A549 (cell line): ENCODE data around the gene ZNF134. TPM values are rescaled to one million over a fixed set of nuclear protein-coding genes. Genes with fewer than 3 reads are reported as not detected.

Experiments
- ATAC-seq, 2 experiments: fragments of 200-7000 bp in 1 of 2; fragments of >200 bp in 1 of 2; cut with Nextera tagmentation in 1 of 2; cut with Tn5 transposase in 1 of 2; 3 replicates each; pipeline versions ENCODE4 v1.8.0 to v1.9.1; 2018 to 2020; ENCODE audit warnings: mild to moderate bottlenecking in 1 of 2, moderate library complexity in 1 of 2
- CTCF ChIA-PET: fragments of 300-600 bp; sonication (Branson Sonifier 250); formaldehyde crosslinking; extraction: SDS; loops from one replicate; lab custom pipeline; 2021; ENCODE audit warnings: antibody characterized with exemption, inconsistent platforms; lab: Yijun Ruan, JAX
- POLR2A ChIA-PET: fragments of 350-600 bp; formaldehyde crosslinking; extraction: SDS; loops from one replicate; lab custom pipeline; 2021; ENCODE audit warnings: antibody characterized with exemption, inconsistent platforms; lab: Yijun Ruan, JAX
- DNase-seq, 2 experiments: peaks; one replicate each; pipeline versions ENCODE4 v3.0.0 to v3.0.0-alpha.2; 2011 to 2016; ENCODE audit warnings: low read depth in 1 of 2, low spot score in 1 of 2
- FAIRE-seq: peaks from 2 replicates; lab custom pipeline; 2011; peaks lifted over from hg19 to GRCh38; lab: Jason Lieb, UNC
- H3K27ac ChIP-seq, 2 experiments: fragments of >200 bp; sonication (Bioruptor Twin); formaldehyde crosslinking; 3 replicates each; pipeline ENCODE4 v1.5.1; 2016 to 2017
- H3K4me1 ChIP-seq: fragments of >200 bp; sonication (Bioruptor Twin); formaldehyde crosslinking; 3 replicates; pipeline ENCODE4 v1.6.1; 2016
- H3K4me2 ChIP-seq: fragments of >200 bp; sonication (Bioruptor Twin); formaldehyde crosslinking; 3 replicates; pipeline ENCODE4 v1.6.1; 2016
- H3K4me3 ChIP-seq: fragments of >200 bp; sonication (Bioruptor Twin); formaldehyde crosslinking; 3 replicates; pipeline ENCODE4 v1.5.1; 2016
- H3K9me3 ChIP-seq: fragments of >200 bp; sonication (Bioruptor Twin); formaldehyde crosslinking; 3 replicates; pipeline ENCODE4 v1.6.1; 2016
- CEBPB ChIP-seq, 2 experiments: fragments of >200 bp in 1 of 2; sonication (Bioruptor Twin) in 1 of 2; formaldehyde crosslinking in 1 of 2; IDR thresholded peaks; 2 replicates each; pipeline ENCODE4 v1.6.1; 2012 to 2016
- CHD2 ChIP-seq: fragments of 150-350 bp; IDR thresholded peaks from 2 replicates; pipeline ENCODE4 v1.6.1; 2014; ENCODE audit warnings: low read length; ENCODE audit not compliant: partially characterized antibody
- CHD4 ChIP-seq: fragments of 200-600 bp; sonication (generic); IDR thresholded peaks from 2 replicates; pipeline ENCODE4 v1.6.1; 2016; ENCODE audit warnings: antibody characterized with exemption, mild to moderate bottlenecking, borderline replicate concordance
- CTCF ChIP-seq: fragments of >200 bp; sonication (Bioruptor Twin); formaldehyde crosslinking; IDR thresholded peaks from 3 replicates; pipeline ENCODE4 v1.5.1; 2016
- EHF ChIP-seq: fragments of 250-450 bp; sonication (Bioruptor Pico); IDR thresholded peaks from 2 replicates; pipeline ENCODE4 v1.5.0; 2020; ENCODE audit warnings: mild to moderate bottlenecking
- FOSB ChIP-seq: fragments of 250-450 bp; sonication (Bioruptor Pico); IDR thresholded peaks from 2 replicates; pipeline ENCODE4 v1.5.0; 2020; ENCODE audit warnings: mild to moderate bottlenecking, moderate library complexity
- GATA3 ChIP-seq: IDR thresholded peaks from 2 replicates; pipeline ENCODE4 v1.6.1; 2012; ENCODE audit warnings: borderline replicate concordance
- HDAC2 ChIP-seq: fragments of 200-600 bp; sonication (generic); IDR thresholded peaks from 2 replicates; pipeline ENCODE4 v1.6.1; 2016
- HEYL ChIP-seq: fragments of 250-450 bp; sonication (Bioruptor Pico); IDR thresholded peaks from 2 replicates; pipeline ENCODE4 v1.8.0; 2021; ENCODE audit warnings: mild to moderate bottlenecking, moderate library complexity
- KDM5A ChIP-seq: fragments of 200-600 bp; sonication (generic); IDR thresholded peaks from 2 replicates; pipeline ENCODE4 v1.6.1; 2016; ENCODE audit warnings: antibody characterized with exemption, mild to moderate bottlenecking
- MAFK ChIP-seq: fragments of 450-650 bp; IDR thresholded peaks from 2 replicates; pipeline ENCODE4 v1.6.1; 2014; ENCODE audit not compliant: partially characterized antibody
- NPAS2 ChIP-seq: fragments of 250-450 bp; sonication (Bioruptor Pico); IDR thresholded peaks from 2 replicates; pipeline ENCODE4 v1.8.0; 2022; ENCODE audit warnings: mild to moderate bottlenecking, moderate library complexity, borderline replicate concordance
- NR3C1 ChIP-seq: fragments of >200 bp; sonication (Bioruptor Twin); formaldehyde crosslinking; IDR thresholded peaks from 3 replicates; pipeline ENCODE4 v1.6.1; 2017
- PHF8 ChIP-seq: fragments of 200-600 bp; sonication (generic); IDR thresholded peaks from 2 replicates; pipeline ENCODE4 v1.6.1; 2016; ENCODE audit warnings: low read depth, mild to moderate bottlenecking, antibody characterized with exemption, moderate library complexity, borderline replicate concordance
- POLR2A ChIP-seq: IDR thresholded peaks from 2 replicates; pipeline ENCODE4 v1.6.1; 2012; ENCODE audit warnings: mild to moderate bottlenecking, low read length
- POLR2AphosphoS2 ChIP-seq: conservative IDR thresholded peaks from 2 replicates; pipeline ENCODE4 v1.6.1; 2012; ENCODE audit warnings: low read length, improper control_type of control experiment, inconsistent platforms
- RAD21 ChIP-seq, 2 experiments: fragments of >200 bp in 1 of 2; sonication (Bioruptor Twin) in 1 of 2; formaldehyde crosslinking in 1 of 2; IDR thresholded peaks in 1 of 2; conservative IDR thresholded peaks in 1 of 2; 2 replicates in 1 of 2; 3 replicates in 1 of 2; pipeline ENCODE4 v1.6.1; 2012 to 2018; ENCODE audit warnings: inconsistent platforms in 1 of 2
- RARB ChIP-seq: fragments of 250-450 bp; sonication (Bioruptor Pico); IDR thresholded peaks from 2 replicates; pipeline ENCODE4 v1.8.0; 2021; ENCODE audit warnings: mild to moderate bottlenecking, moderate library complexity
- RCOR1 ChIP-seq: fragments of 150-350 bp; IDR thresholded peaks from 2 replicates; pipeline ENCODE4 v1.6.1; 2014; ENCODE audit warnings: antibody characterized with exemption, low read length, low read depth
- RNF2 ChIP-seq: fragments of 200-600 bp; sonication (generic); IDR thresholded peaks from 2 replicates; pipeline ENCODE4 v1.6.1; 2016; ENCODE audit warnings: low read depth, mild to moderate bottlenecking, antibody characterized with exemption, moderate library complexity, borderline replicate concordance
- SMC3 ChIP-seq: fragments of >200 bp; sonication (Bioruptor Twin); formaldehyde crosslinking; IDR thresholded peaks from 3 replicates; pipeline ENCODE4 v1.6.1; 2018; ENCODE audit warnings: inconsistent platforms
- SREBF2 ChIP-seq: fragments of 450-650 bp; IDR thresholded peaks from 2 replicates; pipeline ENCODE4 v1.6.1; 2014; ENCODE audit warnings: mild to moderate bottlenecking, moderate library complexity
- TFCP2L1 ChIP-seq: fragments of 250-450 bp; sonication (Bioruptor Pico); IDR thresholded peaks from 2 replicates; pipeline ENCODE4 v1.5.0; 2021; ENCODE audit warnings: mild to moderate bottlenecking
- TP53 ChIP-seq: fragments of 250-450 bp; sonication (Bioruptor Pico); IDR thresholded peaks from 2 replicates; pipeline ENCODE4 v1.5.0; 2021; ENCODE audit warnings: mild to moderate bottlenecking, moderate library complexity
- ZNF302 ChIP-seq: fragments of 250-450 bp; sonication (Bioruptor Pico); IDR thresholded peaks from 2 replicates; pipeline ENCODE4 v1.9.0; 2021; ENCODE audit warnings: inconsistent platforms, mild to moderate bottlenecking, moderate library complexity
- WGBS: methylation state at CpG from one replicate; pipeline ENCODE4 v1.1.6; 2017; ENCODE audit errors: missing lambda C conversion rate; 5-methylcytosine and 5-hydroxymethylcytosine counted together
- polyA plus RNA-seq, 4 experiments: library from polyadenylated mRNA; depleted of rRNA in 3 of 4; stranded (reverse); fragments of >200 nt; fragmentation: RNase III in 1 of 4; extraction: RNeasy Plus Mini Kit Qiagen cat#74134 plus additional on column Dnase treatment in 1 of 4; gene quantifications; 2 replicates in 3 of 4; 3 replicates in 1 of 4; pipeline ENCODE4 v1.2.3, GENCODE V29; 2011 to 2017
- TF ChIP-seq, protein P1 (sequence below): IDR thresholded peaks from 2 replicates; pipeline ENCODE4 v1.6.1; 2012
- TF ChIP-seq, protein P2 (sequence below): IDR thresholded peaks from 2 replicates; pipeline ENCODE4 v1.6.1; 2012
- TF ChIP-seq, protein P3 (sequence below): IDR thresholded peaks from 2 replicates; pipeline ENCODE4 v1.6.1; 2012; ENCODE audit warnings: low read depth, borderline replicate concordance
- TF ChIP-seq, protein P4 (sequence below): fragments of >200 bp; sonication (Bioruptor Twin); formaldehyde crosslinking; IDR thresholded peaks from 3 replicates; pipeline ENCODE4 v1.6.1; 2016
- TF ChIP-seq, protein P5 (sequence below): fragments of 150-350 bp; IDR thresholded peaks from 2 replicates; pipeline ENCODE4 v1.6.1; 2014; ENCODE audit warnings: low read depth, mild to moderate bottlenecking, low read length
- TF ChIP-seq, protein P6 (sequence below): fragments of 200-600 bp; sonication (generic); IDR thresholded peaks from 2 replicates; pipeline ENCODE4 v1.6.1; 2016; ENCODE audit warnings: antibody characterized with exemption, mild to moderate bottlenecking, moderate library complexity

The ZNF134 gene
- polyA plus RNA-seq, 2 of the 4 experiments (the other 2 are of a cell fraction): 9.1 to 9.2 TPM

GRCh38 chr19:57578487-57579205, 35.4 kb upstream of the ZNF134 start, which contains the start of gene ZNF416:
Gene ZNF416, minus strand, starts transcription at chr19:57578911. Its CDS starts 207 bp downstream, at chr19:57578704.
- Histone ChIP-seq H3K4me1 (no peaks in the 10 kb centered on the region), H3K4me3 (peak within 1 kb of the TSS; percentile 84), H3K9me3 (peaks cover 94% of the 10 kb centered on the region), H3K4me2 (peak within 1 kb of the TSS; percentile 80), H3K27ac (peak within 1 kb of the TSS; percentile 70 to 87)
- WGBS: 1% methylated on average over 32 of the region's 62 CpGs
- DNase-seq: peak; percentile 99 to 100
- CTCF ChIA-PET: interaction anchor here (1.2 kb wide), 1 partner anchor 22 kb away, joined by 3 read pairs; no protein-coding TSS in a partner anchor
- peak; percentile 97 for FAIRE-seq
- peak; percentile 99 to 100 for ATAC-seq
- POLR2A ChIA-PET: interaction anchor here (0.6 to 1.0 kb wide), 5 partner anchors 35 to 424 kb away, joined by 3 to 5 read pairs (median 4); partner anchors contain the start of genes ZNF134, ZNF548, ZNF552 and ZNF606
- TF ChIP-seq, protein P1, sequence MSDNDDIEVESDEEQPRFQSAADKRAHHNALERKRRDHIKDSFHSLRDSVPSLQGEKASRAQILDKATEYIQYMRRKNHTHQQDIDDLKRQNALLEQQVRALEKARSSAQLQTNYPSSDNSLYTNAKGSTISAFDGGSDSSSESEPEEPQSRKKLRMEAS: peak; percentile 76
- TF ChIP-seq, protein P2, sequence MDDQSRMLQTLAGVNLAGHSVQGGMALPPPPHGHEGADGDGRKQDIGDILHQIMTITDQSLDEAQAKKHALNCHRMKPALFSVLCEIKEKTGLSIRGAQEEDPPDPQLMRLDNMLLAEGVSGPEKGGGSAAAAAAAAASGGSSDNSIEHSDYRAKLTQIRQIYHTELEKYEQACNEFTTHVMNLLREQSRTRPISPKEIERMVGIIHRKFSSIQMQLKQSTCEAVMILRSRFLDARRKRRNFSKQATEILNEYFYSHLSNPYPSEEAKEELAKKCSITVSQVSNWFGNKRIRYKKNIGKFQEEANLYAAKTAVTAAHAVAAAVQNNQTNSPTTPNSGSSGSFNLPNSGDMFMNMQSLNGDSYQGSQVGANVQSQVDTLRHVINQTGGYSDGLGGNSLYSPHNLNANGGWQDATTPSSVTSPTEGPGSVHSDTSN: 0 out of 2 replicates have a peak, but pooled peaks have one; percentile 10
- no peak for TF ChIP-seq CHD4
- no peak for TF ChIP-seq NPAS2 (CRISPR knock-in tag)
- TF ChIP-seq CHD2: peak; percentile 64
- TF ChIP-seq, protein P3, sequence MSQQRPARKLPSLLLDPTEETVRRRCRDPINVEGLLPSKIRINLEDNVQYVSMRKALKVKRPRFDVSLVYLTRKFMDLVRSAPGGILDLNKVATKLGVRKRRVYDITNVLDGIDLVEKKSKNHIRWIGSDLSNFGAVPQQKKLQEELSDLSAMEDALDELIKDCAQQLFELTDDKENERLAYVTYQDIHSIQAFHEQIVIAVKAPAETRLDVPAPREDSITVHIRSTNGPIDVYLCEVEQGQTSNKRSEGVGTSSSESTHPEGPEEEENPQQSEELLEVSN: peak; percentile 88
- TF ChIP-seq RCOR1: no peak
- TF ChIP-seq HDAC2: no peak
- TF ChIP-seq, protein P4, sequence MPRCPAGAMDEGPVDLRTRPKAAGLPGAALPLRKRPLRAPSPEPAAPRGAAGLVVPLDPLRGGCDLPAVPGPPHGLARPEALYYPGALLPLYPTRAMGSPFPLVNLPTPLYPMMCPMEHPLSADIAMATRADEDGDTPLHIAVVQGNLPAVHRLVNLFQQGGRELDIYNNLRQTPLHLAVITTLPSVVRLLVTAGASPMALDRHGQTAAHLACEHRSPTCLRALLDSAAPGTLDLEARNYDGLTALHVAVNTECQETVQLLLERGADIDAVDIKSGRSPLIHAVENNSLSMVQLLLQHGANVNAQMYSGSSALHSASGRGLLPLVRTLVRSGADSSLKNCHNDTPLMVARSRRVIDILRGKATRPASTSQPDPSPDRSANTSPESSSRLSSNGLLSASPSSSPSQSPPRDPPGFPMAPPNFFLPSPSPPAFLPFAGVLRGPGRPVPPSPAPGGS: no peak
- TF ChIP-seq RNF2: no peak
- no peak for TF ChIP-seq CEBPB (IDR thresholded peaks at IDR 0.05)
- no peak for TF ChIP-seq MAFK
- TF ChIP-seq NR3C1: no peak
- TF ChIP-seq RARB: no peak
- TF ChIP-seq ZNF302: no peak
- no peak for TF ChIP-seq TFCP2L1 (CRISPR knock-in tag)
- 0 out of 2 replicates have a peak, but pooled peaks have one; percentile 14 for TF ChIP-seq EHF
- TF ChIP-seq TP53 (CRISPR knock-in tag): no peak
- TF ChIP-seq KDM5A: no peak
- TF ChIP-seq CTCF: no peak
- TF ChIP-seq, protein P5, sequence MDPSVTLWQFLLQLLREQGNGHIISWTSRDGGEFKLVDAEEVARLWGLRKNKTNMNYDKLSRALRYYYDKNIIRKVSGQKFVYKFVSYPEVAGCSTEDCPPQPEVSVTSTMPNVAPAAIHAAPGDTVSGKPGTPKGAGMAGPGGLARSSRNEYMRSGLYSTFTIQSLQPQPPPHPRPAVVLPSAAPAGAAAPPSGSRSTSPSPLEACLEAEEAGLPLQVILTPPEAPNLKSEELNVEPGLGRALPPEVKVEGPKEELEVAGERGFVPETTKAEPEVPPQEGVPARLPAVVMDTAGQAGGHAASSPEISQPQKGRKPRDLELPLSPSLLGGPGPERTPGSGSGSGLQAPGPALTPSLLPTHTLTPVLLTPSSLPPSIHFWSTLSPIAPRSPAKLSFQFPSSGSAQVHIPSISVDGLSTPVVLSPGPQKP: no peak
- TF ChIP-seq, protein P6, sequence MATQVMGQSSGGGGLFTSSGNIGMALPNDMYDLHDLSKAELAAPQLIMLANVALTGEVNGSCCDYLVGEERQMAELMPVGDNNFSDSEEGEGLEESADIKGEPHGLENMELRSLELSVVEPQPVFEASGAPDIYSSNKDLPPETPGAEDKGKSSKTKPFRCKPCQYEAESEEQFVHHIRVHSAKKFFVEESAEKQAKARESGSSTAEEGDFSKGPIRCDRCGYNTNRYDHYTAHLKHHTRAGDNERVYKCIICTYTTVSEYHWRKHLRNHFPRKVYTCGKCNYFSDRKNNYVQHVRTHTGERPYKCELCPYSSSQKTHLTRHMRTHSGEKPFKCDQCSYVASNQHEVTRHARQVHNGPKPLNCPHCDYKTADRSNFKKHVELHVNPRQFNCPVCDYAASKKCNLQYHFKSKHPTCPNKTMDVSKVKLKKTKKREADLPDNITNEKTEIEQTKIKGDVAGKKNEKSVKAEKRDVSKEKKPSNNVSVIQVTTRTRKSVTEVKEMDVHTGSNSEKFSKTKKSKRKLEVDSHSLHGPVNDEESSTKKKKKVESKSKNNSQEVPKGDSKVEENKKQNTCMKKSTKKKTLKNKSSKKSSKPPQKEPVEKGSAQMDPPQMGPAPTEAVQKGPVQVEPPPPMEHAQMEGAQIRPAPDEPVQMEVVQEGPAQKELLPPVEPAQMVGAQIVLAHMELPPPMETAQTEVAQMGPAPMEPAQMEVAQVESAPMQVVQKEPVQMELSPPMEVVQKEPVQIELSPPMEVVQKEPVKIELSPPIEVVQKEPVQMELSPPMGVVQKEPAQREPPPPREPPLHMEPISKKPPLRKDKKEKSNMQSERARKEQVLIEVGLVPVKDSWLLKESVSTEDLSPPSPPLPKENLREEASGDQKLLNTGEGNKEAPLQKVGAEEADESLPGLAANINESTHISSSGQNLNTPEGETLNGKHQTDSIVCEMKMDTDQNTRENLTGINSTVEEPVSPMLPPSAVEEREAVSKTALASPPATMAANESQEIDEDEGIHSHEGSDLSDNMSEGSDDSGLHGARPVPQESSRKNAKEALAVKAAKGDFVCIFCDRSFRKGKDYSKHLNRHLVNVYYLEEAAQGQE: peak; percentile 64
- TF ChIP-seq POLR2AphosphoS2: no peak
- TF ChIP-seq RAD21 (conservative IDR thresholded peaks at IDR 0.05 in 1 of 2, IDR thresholded peaks at IDR 0.05 in 1 of 2): peak; percentile 28 to 38; a peak in 1 of 5 replicates
- no peak for TF ChIP-seq HEYL (CRISPR knock-in tag)
- TF ChIP-seq FOSB (CRISPR knock-in tag): no peak
- peak; percentile 77 for TF ChIP-seq PHF8
- TF ChIP-seq POLR2A: peak; percentile 35; the same call in 1 of the 2 replicates
- TF ChIP-seq GATA3: peak; percentile 43; the same call in 1 of the 2 replicates
- TF ChIP-seq SMC3: peak; percentile 40; the same call in 1 of the 3 replicates
- TF ChIP-seq SREBF2: no peak
